ENCODE results near the gene RAPGEF1.
"Not testable (repeated sequence)": the region's sequence is repeated elsewhere in the genome, so short reads cannot be mapped to it uniquely, and the experiment has no call there.

DNA sequence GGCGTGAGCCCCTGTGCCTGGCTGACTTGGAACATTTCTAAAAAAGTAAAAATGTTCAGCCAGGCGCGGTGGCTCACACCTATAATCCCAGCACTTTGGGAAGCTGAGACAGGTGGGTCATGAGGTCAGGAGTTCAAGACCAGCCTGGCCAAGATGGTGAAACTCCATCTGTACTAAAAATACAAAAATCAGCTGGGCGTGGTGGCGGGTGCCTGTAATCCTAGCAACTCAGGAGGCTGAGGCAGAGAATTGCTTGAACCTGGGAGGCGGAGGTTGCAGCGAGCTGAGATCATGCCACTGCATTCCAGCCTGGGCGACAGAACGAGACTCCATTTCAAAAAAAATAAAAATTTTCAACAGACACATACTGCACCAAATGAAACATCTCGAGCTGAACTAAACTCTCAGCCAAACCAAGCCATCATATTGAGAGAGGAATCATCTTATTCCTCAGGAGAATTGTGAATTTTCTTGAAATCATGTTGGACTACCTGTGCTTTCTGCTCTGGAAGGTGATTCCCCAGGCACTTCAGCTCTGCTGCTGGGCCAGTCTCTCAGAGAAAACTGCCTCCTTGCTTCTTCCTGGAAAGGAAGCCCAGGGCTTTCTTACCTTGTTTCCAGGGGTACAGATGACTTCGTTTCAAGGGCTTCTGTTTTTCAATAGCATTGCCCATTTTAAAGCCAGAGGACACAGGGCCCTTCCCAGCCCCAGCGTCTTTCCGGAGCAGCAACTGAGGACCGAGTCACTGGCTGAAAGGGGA is 30.7 kb downstream of the RAPGEF1 start:
- not testable (repeated sequence) for TF ChIP-seq EZH2 (IDR thresholded peaks at IDR 0.05; ENCODE audit: insufficient read depth, poor library complexity, severe bottlenecking); EZH2phosphoT487 (IDR thresholded peaks at IDR 0.05; ENCODE audit: insufficient read depth, low read depth)
